DMS153 treated with DMSO at 0.1 percent for 48 hours (cell line): Measurements from ENCODE around the gene GAPT.

Source experiments
- DNase-seq: peaks from one replicate; lab custom pipeline; 2025; ENCODE audit not compliant: unreplicated experiment; lab: John Stamatoyannopoulos, UW

GAPT gene

GRCh38 chr5:58491216-58491892, at the start of gene GAPT:
TSS of gene GAPT (plus strand) at chr5:58491435. CDS start at chr5:58494537, 3,102 bp downstream.
- DNase-seq: no peak

DNA sequence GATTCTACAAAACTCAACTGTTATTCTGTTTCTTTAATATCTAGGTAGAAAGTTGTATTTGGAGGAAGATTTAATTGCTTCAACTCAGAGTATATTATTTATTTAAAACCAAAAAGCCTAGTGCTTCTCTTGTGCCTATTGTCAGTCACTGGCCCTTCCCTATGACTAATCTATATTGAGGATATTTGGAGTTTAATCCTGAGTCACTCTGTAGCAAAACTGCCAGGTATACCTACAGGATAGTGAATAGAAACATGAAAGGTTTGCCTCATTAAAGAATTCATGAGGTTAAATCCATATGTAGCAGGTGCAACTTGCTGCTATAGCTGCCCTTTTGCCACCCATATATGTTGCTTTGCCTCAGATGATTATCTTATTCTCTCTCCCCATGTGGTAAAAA, 46.4 kb upstream of the GAPT start:
- DNase-seq: no peak

GRCh38 chr5:58446024-58446423, 45.2 kb upstream of the GAPT start:
- no peak for DNase-seq

DNA sequence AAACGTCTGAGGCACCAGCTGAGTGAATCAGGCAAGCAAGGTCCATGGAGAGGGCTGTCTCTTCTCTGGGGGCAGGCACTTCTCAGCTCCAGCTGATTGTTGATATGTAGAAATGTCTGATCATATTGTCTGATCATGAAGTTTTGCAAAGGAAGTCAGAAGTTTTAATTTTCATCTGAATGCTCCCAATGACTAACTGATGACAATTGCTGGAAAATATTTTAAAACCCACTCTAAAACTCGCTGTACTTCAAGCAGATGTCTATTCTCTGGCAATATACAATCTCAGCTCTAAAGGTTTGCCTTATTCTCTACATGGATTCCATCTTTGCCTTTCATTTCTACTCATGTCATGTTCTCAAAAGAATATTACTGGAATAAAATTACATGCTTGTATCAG, 44.0 kb upstream of the GAPT start:
- DNase-seq: no peak

DNA sequence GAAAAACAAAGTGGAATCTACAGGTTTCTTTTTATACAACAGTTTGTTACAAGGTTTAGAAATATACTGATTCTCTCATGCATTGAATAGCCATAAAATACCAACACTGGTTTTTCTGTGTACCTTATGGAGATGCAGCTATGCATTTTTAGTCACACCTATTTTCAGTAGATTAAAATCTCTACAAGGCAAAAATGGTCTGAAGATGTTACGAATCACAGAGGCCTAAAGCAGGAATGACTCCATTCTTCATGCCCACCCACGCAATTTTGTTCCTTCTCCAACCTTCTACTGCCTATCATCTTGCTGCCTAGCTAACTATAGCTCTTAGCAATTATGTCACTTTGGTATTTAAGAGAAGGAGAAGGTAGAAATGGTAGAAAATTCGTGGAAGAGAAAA, 41.2 kb upstream of the GAPT start:
- no peak for DNase-seq

- no peak for DNase-seq
These were observed 40.2 kb upstream of the GAPT start for GRCh38 chr5:58450811-58451629.

DNA sequence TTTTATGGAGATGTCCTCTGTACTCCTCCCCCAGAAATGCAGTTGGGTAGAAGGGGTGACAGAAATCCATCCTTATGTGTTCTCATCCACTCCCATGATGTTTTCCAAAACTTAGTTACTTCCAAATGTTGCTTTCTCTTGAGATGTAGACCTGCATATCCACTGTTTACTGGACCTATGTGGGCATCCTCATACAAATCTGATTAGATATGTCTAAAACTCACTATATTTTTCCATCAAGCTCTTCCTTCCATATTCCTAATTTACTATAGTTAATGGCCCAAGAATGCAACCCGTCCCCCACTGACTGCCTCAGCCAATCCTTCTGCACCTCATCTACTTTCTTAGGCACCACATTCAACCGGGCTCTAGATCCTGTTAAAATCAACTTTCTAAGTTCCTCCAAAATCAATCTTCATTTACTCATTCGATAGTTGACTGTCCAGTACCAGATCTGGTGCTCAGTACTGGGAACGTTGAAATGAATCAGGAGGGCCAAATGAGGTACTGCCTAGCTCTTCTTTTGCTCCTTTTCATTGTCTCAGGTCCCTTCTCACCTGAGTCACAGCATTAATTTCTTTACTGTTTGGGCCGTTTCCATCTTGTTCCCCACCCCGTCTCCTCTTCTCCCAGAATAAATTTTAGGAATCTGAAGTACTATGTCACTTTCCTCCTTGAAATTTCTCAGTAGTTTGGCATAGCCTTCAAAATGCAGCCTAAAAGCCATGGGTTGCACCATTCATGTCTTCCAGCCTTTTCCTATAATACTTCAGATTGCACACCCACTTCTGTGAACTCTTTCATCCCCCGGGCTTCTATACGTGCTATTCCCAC, 39.3 kb upstream of the GAPT start:
- no peak for DNase-seq

GRCh38 chr5:58452566-58453258, 38.5 kb upstream of the GAPT start:
- no peak for DNase-seq

GRCh38 chr5:58453306-58453705, 37.9 kb upstream of the GAPT start:
- DNase-seq: no peak

DNA sequence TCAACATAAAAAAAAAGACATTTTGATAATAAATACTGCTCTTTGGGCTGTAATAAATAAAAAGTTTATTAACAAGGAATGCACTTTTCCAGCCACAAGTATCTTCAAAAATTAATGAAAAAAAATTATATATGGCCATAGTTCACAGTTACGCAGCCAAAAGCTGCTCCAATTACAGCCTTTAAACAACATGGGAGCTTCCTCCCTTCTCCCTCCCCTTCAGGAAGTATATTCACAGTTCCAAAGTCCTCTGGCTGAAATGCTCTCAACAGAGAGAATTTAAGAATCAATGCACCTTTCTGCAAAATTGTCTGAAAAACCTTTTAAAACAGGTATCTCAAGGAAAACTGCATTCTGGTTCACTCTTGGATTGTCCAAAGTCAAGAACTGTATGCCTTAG, 37.2 kb upstream of the GAPT start:
- DNase-seq: no peak

GRCh38 chr5:58455066-58455465, 36.2 kb upstream of the GAPT start:
- DNase-seq: no peak

GRCh38 chr5:58455480-58455879, 35.8 kb upstream of the GAPT start:
- DNase-seq: no peak

GRCh38 chr5:58456026-58456425, 35.2 kb upstream of the GAPT start:
- no peak for DNase-seq

GRCh38 chr5:58456486-58456885, 34.7 kb upstream of the GAPT start:
- no peak for DNase-seq

DNA sequence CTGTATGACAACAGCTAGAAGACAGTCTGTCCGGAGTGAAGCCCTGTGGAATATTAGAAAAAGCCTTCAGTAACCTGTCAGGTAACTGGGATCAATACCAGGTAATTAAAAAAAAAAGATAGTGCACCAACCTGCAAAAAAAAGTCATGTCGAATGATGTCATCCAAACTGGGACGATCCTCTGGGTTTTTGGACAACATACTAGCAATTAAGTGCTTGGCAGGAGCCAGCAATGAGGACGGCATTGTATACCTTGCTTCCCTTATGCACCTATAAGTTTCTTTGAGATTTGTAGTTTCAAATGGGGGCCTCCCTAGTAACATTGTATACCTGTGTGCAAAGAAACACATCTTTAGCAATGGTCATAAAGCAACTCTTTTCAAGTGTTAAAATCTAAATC, 34.2 kb upstream of the GAPT start:
- DNase-seq: no peak

DNA sequence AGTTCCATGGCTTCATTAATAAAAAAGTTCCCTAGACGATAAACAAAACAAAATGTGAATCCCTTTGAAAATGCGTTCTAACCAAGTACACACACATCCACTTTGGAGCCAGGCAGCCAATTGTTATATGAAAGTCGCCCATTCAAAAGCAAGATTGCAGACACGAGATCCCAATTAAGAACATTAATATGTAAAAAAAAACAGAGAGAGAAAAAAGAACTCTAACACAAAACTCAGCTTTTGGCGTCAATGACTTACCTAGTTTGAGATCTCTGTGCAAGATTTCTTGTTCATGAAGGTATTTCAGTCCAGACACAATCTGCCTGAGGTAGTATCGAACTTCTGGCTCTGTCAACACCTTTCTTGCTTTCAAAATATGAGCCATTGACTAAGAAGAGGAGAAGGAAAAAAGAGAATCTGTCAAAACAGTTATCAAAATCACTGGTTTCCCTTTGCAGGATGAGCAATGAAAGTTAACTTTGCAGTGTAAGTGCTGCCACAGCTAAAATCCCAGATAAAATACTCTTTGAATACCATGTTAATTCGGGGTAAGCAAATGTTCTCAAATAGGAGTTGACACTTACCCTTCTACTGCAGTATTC, 33.0 kb upstream of the GAPT start:
- no peak for DNase-seq

DNA sequence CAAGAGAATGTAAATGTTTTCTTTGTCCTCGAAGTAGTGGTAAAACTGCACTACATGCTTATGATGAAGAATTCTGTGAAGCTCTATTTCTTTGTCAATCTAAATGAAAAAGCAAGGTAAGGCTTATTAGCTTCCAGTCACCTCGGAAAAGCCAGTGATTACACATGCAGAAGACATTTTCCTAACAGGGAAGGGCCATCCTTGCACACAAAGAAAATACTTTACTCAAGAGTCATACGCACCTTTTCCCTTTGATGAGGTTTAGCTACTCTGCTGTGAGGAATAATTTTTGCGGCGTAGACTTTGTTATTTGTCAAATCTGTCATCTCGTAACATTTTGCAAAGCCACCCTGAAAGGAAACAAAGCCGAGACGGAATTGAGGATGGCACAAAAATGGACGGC, 32.5 kb upstream of the GAPT start:
- DNase-seq: no peak

GRCh38 chr5:58459146-58460001, 31.9 kb upstream of the GAPT start:
- no peak for DNase-seq

- peak; percentile 31 for DNase-seq
These were observed 31.1 kb upstream of the GAPT start, which contains the start of gene PLK2 for GRCh38 chr5:58460002-58460731. TSS of gene PLK2 (minus strand) at chr5:58460086. CDS start at chr5:58459959, 127 bp downstream.
